Naive thymus-derived CD4-positive, alpha-beta T cell (primary cell): ENCODE data around the gene KRTAP5-6. TPM values are rescaled to one million over a fixed set of nuclear protein-coding genes. Genes with fewer than 3 reads are reported as not detected.
A peak's percentile ranks its signal among the peaks of the same experiment; 100 is the strongest.

Experiments used
- ATAC-seq: fragments of 150-1000 bp; cut with Tn5 transposase; 2 replicates; pipeline ENCODE4 v1.10.0; 2021; ENCODE audit warnings: mild to moderate bottlenecking, moderate library complexity
- CTCF ChIA-PET: fragments of 350-600 bp; sonication (Branson Sonifier 250); formaldehyde crosslinking; loops from one replicate; lab custom pipeline; 2021; ENCODE audit warnings: antibody characterized with exemption; lab: Charles Lee
- POLR2A ChIA-PET: fragments of 350-600 bp; sonication (Branson Sonifier 250); formaldehyde crosslinking; loops from one replicate; lab custom pipeline; 2021; ENCODE audit warnings: antibody characterized with exemption, inconsistent platforms; lab: Charles Lee
- DNase-seq, 9 donors: peaks; one replicate each; pipeline versions ENCODE4 v3.0.0 to v3.0.0-alpha.2; 2020 to 2022; ENCODE audit warnings: mixed read lengths in 1 of 9
- H3K27ac ChIP-seq: one replicate; pipeline ENCODE4 v1.7.0; 2013; ENCODE audit warnings: mild to moderate bottlenecking, low read depth, low read length, moderate library complexity
- H3K27me3 ChIP-seq, 2 donors: one replicate each; pipeline ENCODE4 v1.7.0; 2013; ENCODE audit warnings: low read length in 2 of 2, mild to moderate bottlenecking in 2 of 2, moderate library complexity in 2 of 2; ENCODE audit not compliant: control insufficient read depth in 2 of 2, insufficient read depth in 2 of 2
- H3K36me3 ChIP-seq, 3 experiments: 1 replicate in 2 of 3; 2 replicates in 1 of 3; pipeline ENCODE4 v1.7.0; 2013; ENCODE audit warnings: low read length in 3 of 3, mild to moderate bottlenecking in 3 of 3, moderate library complexity in 1 of 3; ENCODE audit not compliant: insufficient read depth in 3 of 3, control insufficient read depth in 2 of 3
- H3K4me1 ChIP-seq, 2 donors: one replicate each; pipeline ENCODE4 v1.7.0; 2013; ENCODE audit warnings: low read length in 2 of 2, mild to moderate bottlenecking in 2 of 2, moderate library complexity in 1 of 2; ENCODE audit not compliant: control insufficient read depth in 2 of 2, insufficient read depth in 2 of 2
- H3K4me3 ChIP-seq: 2 replicates; pipeline ENCODE4 v1.7.0; 2013; ENCODE audit warnings: mild to moderate bottlenecking, low read length
- H3K9me3 ChIP-seq, 3 experiments: 1 replicate in 2 of 3; 2 replicates in 1 of 3; pipeline ENCODE4 v1.7.0; 2013; ENCODE audit warnings: low read length in 3 of 3; ENCODE audit not compliant: control insufficient read depth in 2 of 3
- H3K27ac Mint-ChIP-seq, 9 donors: one replicate each; pipeline ENCODE4 v1.8.0; 2020 to 2022; ENCODE audit warnings: mixed read lengths in 9 of 9, mild to moderate bottlenecking in 8 of 9, moderate library complexity in 5 of 9, inconsistent platforms in 2 of 9
- H3K27me3 Mint-ChIP-seq, 5 donors: one replicate each; pipeline ENCODE4 v1.8.0; 2021 to 2022; ENCODE audit warnings: mixed read lengths in 5 of 5, mild to moderate bottlenecking in 1 of 5
- H3K36me3 Mint-ChIP-seq, 5 donors: one replicate each; pipeline ENCODE4 v1.8.0; 2020 to 2022; ENCODE audit warnings: mixed read lengths in 5 of 5, mild to moderate bottlenecking in 3 of 5, inconsistent platforms in 1 of 5
- H3K4me1 Mint-ChIP-seq, 7 donors: one replicate each; pipeline ENCODE4 v1.8.0; 2020 to 2022; ENCODE audit warnings: mixed read lengths in 7 of 7, mild to moderate bottlenecking in 3 of 7, inconsistent platforms in 1 of 7
- H3K4me3 Mint-ChIP-seq, 10 donors: one replicate each; pipeline ENCODE4 v1.8.0; 2020 to 2022; ENCODE audit warnings: mild to moderate bottlenecking in 10 of 10, mixed read lengths in 10 of 10, moderate library complexity in 6 of 10, inconsistent platforms in 2 of 10
- H3K9me3 Mint-ChIP-seq, 11 donors: one replicate each; pipeline ENCODE4 v1.8.0; 2020 to 2022; ENCODE audit warnings: mixed read lengths in 11 of 11, mild to moderate bottlenecking in 4 of 11, inconsistent platforms in 1 of 11, moderate library complexity in 1 of 11
- intact Hi-C, 2 donors: fragments of 100-400 bp; cut with micrococcal nuclease; formaldehyde crosslinking; loops; one replicate each; pipeline ENCODE4 v1.15.1; 2023
- polyA plus RNA-seq, 2 donors: library from polyadenylated mRNA; unstranded; fragments of 300-500 nt; fragmentation: Illumina TruSeq; gene quantifications; one replicate each; pipeline ENCODE4 v1.2.3, GENCODE V29; 2021
- total RNA-seq, 6 experiments: library from RNA in 5 of 6; stranded (reverse) in 5 of 6; gene quantifications; 1 replicate in 5 of 6; 2 replicates in 1 of 6; pipeline ENCODE4 v1.2.3 and lab custom pipeline; 2021 to 2026

The KRTAP5-6 gene
- total and polyA plus RNA-seq, 7 experiments from 2014 or later, result not detected

DNA sequence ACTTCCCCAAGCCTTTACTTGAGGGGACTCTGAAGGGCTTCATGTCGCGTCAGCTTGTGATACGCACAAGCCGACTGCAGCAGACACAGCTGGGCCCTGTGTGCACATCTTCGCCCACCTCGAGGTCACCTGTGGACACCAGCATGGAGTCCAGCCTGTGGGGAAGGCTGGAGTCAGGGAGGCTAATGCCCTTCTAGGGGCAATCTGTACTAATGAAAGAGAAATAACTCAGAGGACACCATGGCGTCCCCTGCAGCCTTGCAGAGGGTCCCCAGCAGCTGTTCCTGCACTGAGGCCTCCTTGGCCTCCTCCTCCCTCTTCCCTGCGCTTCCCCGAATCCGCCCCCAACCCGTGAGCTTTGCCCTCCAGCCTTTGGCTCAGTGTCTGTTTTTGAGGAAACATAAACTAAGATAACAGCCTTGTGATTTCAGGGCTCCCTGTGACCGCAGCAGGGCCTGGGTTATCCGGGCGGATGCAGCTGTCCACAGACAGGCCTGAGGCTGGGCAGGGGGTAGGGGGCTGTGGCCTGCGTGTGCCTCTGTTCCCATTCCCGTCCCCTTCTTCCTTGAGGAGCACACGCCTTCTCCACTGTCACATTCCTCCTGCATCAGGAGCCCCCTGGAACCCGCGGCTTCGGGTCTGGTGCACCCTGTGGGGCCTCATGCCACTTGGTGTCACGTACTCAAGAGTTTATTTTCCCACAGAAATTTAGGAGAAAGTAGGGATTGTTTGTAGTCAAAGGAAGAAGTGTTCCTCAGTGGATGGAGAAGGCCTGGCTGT, 42.4 kb upstream of the KRTAP5-6 start:
- H3K27ac ChIP-seq, result no peak overlapping the region
- no peak overlapping the region for H3K4me3 ChIP-seq
- H3K36me3 Mint-ChIP-seq, result no peaks in the 10 kb centered on the region
- no peaks in the 10 kb centered on the region for H3K36me3 ChIP-seq
- peaks cover 0 to 1% (median 0%) of the 10 kb centered on the region in 11 donors for H3K9me3 Mint-ChIP-seq
- DNase-seq (no peak), ATAC-seq (no peak)
- H3K4me3 Mint-ChIP-seq, result no peak overlapping the region
- H3K4me1 ChIP-seq, result peaks cover 0 to 2% of the 10 kb centered on the region in 2 donors
- intact Hi-C loops, result loop anchor here in 1 of 2 donors (5.0 kb wide), 1 partner anchor 38 kb away; no protein-coding TSS in a partner anchor
- peaks cover 5 to 26% (median 17%) of the 10 kb centered on the region in 5 donors for H3K27me3 Mint-ChIP-seq
- POLR2A ChIA-PET, result no interaction called here
- peak overlapping the region in 1 of 9 donors; percentile 79 for H3K27ac Mint-ChIP-seq
- H3K9me3 ChIP-seq, result no peaks in the 10 kb centered on the region
- CTCF ChIA-PET, result interaction anchor here (0.7 to 6.2 kb wide), 4 partner anchors 24 to 497 kb away, joined by 3 to 46 read pairs (median 20); partner anchors contain the start of gene SYT8
- no peaks in the 10 kb centered on the region for H3K27me3 ChIP-seq
- peaks cover 4 to 15% (median 6%) of the 10 kb centered on the region in 7 donors for H3K4me1 Mint-ChIP-seq

DNA sequence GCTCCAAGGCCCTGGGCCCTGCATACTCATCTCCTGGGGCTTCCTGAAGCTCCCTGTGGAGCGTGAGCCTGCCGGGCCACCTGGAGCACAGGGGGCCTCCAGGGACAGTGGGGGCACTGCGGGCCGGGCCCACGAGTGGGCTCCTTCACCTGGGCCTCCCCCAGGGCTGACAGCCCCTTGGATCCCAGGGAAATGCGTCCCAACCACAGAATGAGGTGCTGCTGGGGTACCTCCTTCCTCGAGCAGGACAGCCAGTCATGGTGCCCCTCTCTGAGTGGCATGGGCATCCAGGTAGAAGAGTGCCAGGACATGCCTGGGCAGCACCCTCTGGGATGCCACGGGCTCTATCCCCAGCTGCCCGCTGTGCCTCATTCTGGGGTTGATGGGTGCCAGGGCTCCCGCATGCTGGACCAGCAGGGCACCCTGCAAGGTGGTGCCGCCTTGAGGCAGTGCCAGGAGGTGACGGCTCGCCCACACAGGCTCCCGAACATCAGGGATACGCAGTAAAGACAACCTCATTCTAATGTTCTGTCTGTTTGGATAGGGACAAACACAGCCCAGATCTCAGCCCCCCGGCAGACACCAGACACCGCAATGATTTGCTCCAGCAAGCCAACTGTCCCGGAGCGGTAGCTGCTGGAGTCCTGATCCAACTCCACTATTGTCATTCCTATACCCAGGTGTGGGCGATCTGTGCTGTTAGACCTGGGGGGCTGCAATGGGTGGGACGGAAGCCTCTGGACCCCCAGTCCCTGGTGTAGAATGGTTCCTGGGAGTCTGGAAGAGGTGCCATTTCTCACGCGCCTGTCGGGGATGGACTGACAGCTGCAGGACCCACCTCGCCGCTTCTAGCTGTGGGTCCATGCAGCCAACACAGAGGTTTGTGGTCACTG, 41.6 kb upstream of the KRTAP5-6 start:
- no peaks in the 10 kb centered on the region for H3K27me3 ChIP-seq
- no peaks in the 10 kb centered on the region for H3K9me3 ChIP-seq
- Mint-ChIP-seq H3K4me1 (peaks cover 4 to 24% (median 14%) of the 10 kb centered on the region in 7 donors), H3K27ac (no peak overlapping the region), H3K9me3 (peaks cover 0 to 1% (median 0%) of the 10 kb centered on the region in 11 donors), H3K27me3 (peaks cover 13 to 34% (median 25%) of the 10 kb centered on the region in 5 donors), H3K4me3 (no peak overlapping the region), H3K36me3 (no peaks in the 10 kb centered on the region)
- no peaks in the 10 kb centered on the region for H3K36me3 ChIP-seq
- peaks cover 0 to 5% of the 10 kb centered on the region in 2 donors for H3K4me1 ChIP-seq
- intact Hi-C loops, result no loop called here
- H3K27ac ChIP-seq, result no peak overlapping the region
- POLR2A ChIA-PET, result no interaction called here
- ATAC-seq, result no peak
- no peak overlapping the region for H3K4me3 ChIP-seq
- peak in 1 of 9 donors; percentile 13 for DNase-seq
- CTCF ChIA-PET, result interaction anchor here (0.6 to 6.2 kb wide), 2 partner anchors 25 to 37 kb away, joined by 4 to 46 read pairs; no protein-coding TSS in a partner anchor

DNA sequence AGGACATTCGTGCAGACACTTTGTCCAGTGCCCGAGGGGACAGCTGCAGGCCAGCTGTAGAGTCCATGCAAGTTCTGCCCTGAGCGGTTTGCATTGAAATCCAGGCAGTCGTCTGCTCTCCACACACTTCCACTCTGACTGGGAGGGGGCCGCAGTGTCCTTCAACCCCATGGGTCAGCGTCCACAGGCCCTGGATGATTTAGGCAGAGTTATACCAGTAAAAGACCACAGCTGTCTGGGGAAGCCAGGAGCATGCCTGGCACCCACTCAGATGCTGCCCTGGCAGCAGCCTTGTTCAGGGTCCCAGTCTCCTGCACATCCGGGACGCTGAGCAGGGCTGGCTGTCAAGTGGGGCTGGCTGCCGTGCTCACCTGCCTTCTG, 40.9 kb upstream of the KRTAP5-6 start:
- CTCF ChIA-PET, result interaction anchor here (0.6 kb wide), 1 partner anchor 25 kb away, joined by 4 read pairs; no protein-coding TSS in a partner anchor
- H3K27me3 Mint-ChIP-seq, result peaks cover 14 to 38% (median 27%) of the 10 kb centered on the region in 5 donors
- no peaks in the 10 kb centered on the region for H3K36me3 ChIP-seq
- intact Hi-C loops, result no loop called here
- H3K4me1 Mint-ChIP-seq, result peaks cover 4 to 26% (median 14%) of the 10 kb centered on the region in 7 donors
- POLR2A ChIA-PET, result no interaction called here
- DNase-seq (no peak), ATAC-seq (no peak)
- no peak overlapping the region for H3K4me3 ChIP-seq
- no peaks in the 10 kb centered on the region for H3K9me3 ChIP-seq
- H3K27ac ChIP-seq, result no peak overlapping the region
- no peaks in the 10 kb centered on the region for H3K36me3 Mint-ChIP-seq
- H3K9me3 Mint-ChIP-seq, result peaks cover 0 to 1% (median 0%) of the 10 kb centered on the region in 11 donors
- peaks cover 0 to 5% of the 10 kb centered on the region in 2 donors for H3K4me1 ChIP-seq
- H3K4me3 Mint-ChIP-seq, result no peak overlapping the region
- no peaks in the 10 kb centered on the region for H3K27me3 ChIP-seq
- no peak overlapping the region for H3K27ac Mint-ChIP-seq

DNA sequence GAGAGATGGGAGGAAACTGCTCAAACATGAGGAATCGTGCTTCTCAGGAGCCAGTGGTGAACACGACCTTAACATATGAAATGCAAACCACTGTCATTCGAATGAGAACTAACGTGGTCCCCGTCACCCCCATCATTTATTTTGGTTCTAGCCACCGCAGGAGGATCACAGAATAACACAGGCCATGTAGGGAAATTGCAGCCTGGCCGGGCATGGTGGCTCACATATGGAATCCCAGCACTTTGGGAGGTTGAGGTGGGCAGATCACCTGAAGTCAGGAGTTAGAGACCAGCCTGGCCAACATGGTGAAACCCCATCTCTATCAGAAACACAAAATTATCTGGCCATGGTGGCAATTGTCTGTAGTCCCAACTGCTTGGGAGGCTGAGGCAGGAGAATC, 40.3 kb upstream of the KRTAP5-6 start:
- ChIA-PET POLR2A (no interaction called here), CTCF (no interaction called here)
- no peaks in the 10 kb centered on the region for H3K27me3 ChIP-seq
- peaks cover 0 to 5% of the 10 kb centered on the region in 2 donors for H3K4me1 ChIP-seq
- no peaks in the 10 kb centered on the region for H3K36me3 ChIP-seq
- H3K9me3 ChIP-seq, result no peaks in the 10 kb centered on the region
- H3K4me3 Mint-ChIP-seq, result no peak overlapping the region
- H3K27ac ChIP-seq, result no peak overlapping the region
- peaks cover 4 to 26% (median 14%) of the 10 kb centered on the region in 7 donors for H3K4me1 Mint-ChIP-seq
- H3K9me3 Mint-ChIP-seq, result no peaks in the 10 kb centered on the region
- no peak overlapping the region for H3K27ac Mint-ChIP-seq
- no peaks in the 10 kb centered on the region for H3K36me3 Mint-ChIP-seq
- ATAC-seq (no peak), DNase-seq (no peak)
- no peak overlapping the region for H3K4me3 ChIP-seq
- intact Hi-C loops, result no loop called here
- H3K27me3 Mint-ChIP-seq, result peaks cover 14 to 35% (median 27%) of the 10 kb centered on the region in 5 donors

DNA sequence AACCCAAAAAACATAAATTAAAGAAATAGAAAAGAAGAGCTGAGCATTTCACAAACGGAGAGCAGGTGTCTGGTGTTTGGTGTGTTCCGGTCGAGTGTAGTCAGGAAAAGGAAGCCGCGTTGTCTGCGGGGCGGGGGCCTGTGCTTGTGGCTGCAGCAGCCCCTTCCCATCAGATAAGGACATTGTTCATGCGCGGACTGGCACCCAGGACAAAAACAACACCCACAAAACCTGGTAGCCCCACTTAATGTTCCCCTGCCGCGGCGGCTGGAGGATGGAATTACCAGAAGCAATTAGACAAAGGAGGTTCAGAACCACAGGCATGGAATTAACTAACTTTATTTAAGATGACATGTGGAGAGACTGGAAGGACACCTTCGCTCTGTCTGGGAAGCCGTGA, 37.5 kb upstream of the KRTAP5-6 start:
- ChIA-PET CTCF (interaction anchor here (0.6 to 0.8 kb wide), 2 partner anchors 9 to 13 kb away, joined by 3 to 4 read pairs; no protein-coding TSS in a partner anchor), POLR2A (no interaction called here)
- H3K4me3 ChIP-seq, result no peak overlapping the region
- Mint-ChIP-seq H3K27ac (peak overlapping the region in 4 of 9 donors; percentile 8 to 65 (median 54)), H3K4me1 (peaks cover 4 to 26% (median 14%) of the 10 kb centered on the region in 7 donors), H3K4me3 (peak overlapping the region in 8 of 10 donors; percentile 14 to 62 (median 40)), H3K9me3 (no peaks in the 10 kb centered on the region), H3K27me3 (peaks cover 13 to 30% (median 20%) of the 10 kb centered on the region in 5 donors), H3K36me3 (no peaks in the 10 kb centered on the region)
- no peaks in the 10 kb centered on the region for H3K36me3 ChIP-seq
- peak in 3 of 9 donors; percentile 10 to 18 (median 12) for DNase-seq
- ATAC-seq, result no peak
- H3K4me1 ChIP-seq, result peaks cover 0 to 5% of the 10 kb centered on the region in 2 donors
- H3K9me3 ChIP-seq, result no peaks in the 10 kb centered on the region
- no peaks in the 10 kb centered on the region for H3K27me3 ChIP-seq
- no peak overlapping the region for H3K27ac ChIP-seq
- intact Hi-C loops, result no loop called here

DNA sequence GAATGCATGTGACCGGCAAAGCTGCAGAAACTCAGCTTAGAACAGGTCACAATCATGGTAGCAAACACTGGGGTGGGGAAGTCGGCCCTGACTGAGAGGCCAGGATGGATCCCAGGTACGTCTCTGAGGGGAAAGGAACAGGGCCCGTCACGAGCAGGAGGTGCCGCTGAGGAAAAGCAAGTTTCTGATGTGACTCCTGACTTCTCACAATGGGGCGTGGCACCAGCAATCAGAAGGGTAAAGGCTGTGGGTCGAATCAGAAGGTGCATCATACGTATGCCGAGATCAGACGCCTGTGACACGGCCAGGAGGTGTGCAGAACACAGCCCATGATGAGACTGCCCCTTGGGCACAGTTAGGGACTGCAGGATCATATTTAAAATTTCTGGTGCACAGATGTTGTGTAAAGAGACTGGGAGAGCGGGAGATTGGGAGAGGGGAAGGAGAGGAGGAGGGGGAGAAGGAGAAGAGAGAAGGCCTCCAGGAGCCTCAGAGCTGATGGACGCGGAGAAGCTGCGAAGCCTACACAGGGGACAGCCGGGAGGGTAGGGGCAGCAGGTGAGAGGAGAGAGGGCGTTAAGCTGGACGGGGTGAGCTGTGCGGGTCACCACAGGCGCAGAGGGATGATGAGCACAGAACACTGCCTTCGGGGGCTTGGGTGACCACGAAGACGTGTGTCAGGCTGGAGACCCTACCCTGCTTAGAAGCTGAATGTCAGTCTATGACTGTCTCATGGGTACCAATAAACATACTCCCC, 36.7 kb upstream of the KRTAP5-6 start:
- Mint-ChIP-seq H3K27me3 (peaks cover 13 to 28% (median 19%) of the 10 kb centered on the region in 5 donors), H3K9me3 (no peaks in the 10 kb centered on the region), H3K36me3 (no peaks in the 10 kb centered on the region), H3K27ac (peak overlapping the region in 2 of 9 donors; percentile 46 to 86), H3K4me3 (peak overlapping the region in 3 of 10 donors; percentile 9 to 62 (median 11)), H3K4me1 (peaks cover 4 to 26% (median 14%) of the 10 kb centered on the region in 7 donors)
- POLR2A ChIA-PET, result no interaction called here
- CTCF ChIA-PET, result no interaction called here
- no peak for ATAC-seq
- Histone ChIP-seq H3K4me3 (no peak overlapping the region), H3K27ac (no peak overlapping the region), H3K9me3 (no peaks in the 10 kb centered on the region), H3K4me1 (peaks cover 0 to 5% of the 10 kb centered on the region in 2 donors), H3K36me3 (no peaks in the 10 kb centered on the region), H3K27me3 (no peaks in the 10 kb centered on the region)
- intact Hi-C loops, result no loop called here
- no peak for DNase-seq
